Measurements from ENCODE around the gene PRR14.
"Not testable (repeated sequence)": the region's sequence is repeated elsewhere in the genome, so short reads cannot be mapped to it uniquely, and the experiment has no call there.

Gene PRR14

DNA sequence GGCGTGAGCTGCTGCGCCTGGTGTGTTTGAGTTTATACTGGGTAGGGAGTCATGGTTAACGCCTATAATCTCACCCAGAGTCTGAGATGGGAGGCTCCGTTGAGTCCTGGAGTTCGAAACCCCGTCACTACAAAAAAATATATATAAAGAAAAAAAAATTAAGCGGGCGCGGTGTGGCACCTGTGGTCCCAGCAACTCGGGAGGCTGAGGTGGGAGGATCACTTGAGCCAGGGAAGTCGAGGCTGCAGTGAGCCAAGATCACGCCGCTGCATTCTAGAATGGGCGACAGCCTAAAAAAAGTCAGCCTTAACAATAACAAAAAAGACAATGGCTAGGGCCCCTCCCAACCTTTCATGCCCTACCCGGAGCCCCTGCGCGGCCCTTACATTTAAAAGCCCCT, 17.2 kb upstream of the PRR14 start:
- DNase-seq = no peak

DNA sequence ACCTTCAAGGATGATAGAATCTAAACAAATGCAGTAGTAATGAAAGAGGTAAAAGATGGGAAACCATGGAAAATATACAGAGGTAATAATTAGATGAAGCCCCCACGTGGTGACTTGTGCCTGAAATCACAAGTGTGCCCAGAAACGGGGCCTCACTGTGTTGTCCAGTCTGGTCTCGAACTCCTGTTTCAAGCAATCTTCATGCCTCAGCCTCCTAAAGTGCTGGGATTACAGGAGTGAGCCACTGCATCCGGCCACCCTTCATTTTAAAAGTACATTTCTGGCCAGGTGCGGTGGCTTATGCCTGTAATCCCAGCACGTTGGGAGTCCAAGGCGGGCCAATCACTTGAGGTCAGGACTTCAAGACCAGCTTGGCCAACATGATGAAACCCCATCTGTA, 14.2 kb upstream of the PRR14 start:
- DNase-seq = no peak

DNA sequence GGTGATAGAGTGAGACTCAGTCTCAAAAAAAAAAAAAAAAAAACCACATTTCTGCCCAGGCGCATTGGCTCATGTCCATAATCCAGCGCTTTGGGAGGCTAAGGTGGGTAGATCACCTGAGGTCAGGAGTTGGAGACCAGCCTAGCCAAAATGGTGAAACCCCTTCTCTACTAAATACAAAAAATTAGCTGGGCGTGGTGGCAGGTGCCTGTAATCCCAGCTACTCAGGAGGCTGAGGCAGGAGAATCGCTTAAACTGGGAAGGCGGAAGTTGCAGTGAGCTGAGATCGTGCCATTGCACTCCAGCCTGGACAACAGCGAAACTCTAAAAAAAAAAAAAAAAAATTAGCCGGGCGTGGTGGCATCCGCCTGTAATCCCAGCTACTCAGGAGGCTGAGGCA, 13.6 kb upstream of the PRR14 start:
- DNase-seq = not testable (repeated sequence)

DNA sequence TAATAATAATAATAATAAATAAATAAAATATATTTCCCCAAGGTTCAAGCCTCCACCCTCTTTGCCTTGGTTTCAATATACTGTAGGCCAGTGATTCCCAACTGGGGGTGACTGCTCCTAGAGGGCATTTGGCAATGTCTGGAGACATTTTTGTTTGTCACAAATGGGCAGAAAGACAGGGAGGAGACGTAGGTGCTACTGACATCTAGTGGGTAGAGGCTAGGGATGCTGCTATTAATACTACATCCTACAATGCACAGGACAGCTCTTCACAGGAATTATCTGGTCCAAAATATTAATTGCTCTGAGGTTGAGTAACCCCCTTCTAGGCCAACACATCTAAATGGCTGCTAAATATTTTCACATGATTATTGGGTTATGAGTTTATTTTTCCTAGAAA, 12.8 kb upstream of the PRR14 start:
- DNase-seq = peak; percentile 59

DNA sequence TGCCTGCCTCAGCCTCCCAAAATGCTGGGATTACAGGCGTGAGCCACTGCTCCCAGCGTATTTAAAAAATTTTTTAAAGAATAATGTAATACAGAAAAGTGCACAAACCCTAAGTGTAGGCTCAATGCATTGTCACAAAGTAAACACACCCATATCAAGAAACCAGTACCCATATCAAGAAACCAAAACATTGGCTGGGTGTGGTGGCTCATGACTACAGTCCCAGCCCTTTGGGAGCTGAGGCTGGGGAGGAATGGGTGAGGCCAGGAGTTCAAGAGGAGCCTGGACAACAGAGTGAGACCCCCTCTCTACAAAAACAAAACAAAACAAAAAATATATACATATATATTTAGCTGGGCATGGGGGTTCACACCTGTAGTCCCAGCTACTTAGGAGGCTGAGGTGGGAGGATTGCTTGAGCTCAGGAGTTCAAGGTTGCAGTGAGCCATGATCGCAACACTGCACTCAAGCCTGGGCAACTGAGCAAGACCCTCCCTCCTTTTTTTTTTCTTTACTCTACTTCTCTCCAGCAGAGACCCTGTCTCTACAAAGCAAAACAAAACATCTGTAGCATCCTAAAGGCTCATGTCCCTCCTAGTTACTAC, 9.3 kb upstream of the PRR14 start:
- DNase-seq = no peak

DNA sequence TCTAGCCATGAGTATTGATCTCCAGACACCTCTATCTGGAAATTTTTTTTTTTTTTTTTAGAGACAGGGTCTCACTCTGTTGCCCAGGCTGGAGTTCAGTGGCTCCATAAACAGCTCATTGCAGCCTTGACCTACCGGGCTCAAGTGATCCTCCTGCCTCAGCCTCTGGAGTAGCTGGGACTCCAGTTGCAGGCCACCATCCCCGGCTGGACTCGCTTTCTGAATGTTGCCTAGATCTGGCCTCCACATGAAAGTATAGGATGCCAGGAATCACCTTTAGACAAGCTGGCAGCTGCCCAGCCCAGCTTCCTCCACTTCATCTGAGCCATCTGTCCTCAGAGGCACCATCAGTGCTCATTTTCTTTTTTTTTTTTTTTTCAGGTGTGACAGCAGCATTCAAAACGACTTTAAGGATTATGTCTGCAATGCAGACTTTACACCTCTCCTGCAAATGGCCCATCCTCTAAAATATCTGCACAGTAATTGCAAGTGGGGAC, 6.4 kb upstream of the PRR14 start:
- DNase-seq = no peak

DNA sequence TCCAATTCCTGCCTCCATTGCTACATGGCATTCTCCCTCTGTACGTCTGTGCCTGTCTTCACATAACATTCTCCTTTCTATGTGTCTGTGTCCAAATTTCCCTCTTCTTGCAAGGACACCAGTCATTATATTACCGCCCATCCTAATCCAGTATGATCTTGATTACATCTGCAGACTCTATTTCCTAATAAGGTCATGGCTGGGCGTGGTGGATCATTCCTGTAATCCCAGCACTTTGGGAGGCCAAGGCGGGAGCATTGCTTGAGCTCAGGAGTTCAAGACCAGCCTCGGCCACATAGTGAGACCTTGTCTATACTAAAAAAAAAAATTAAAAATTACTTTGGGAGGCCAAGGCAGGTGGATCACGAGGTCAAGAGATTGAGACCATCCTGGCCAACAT, 5.0 kb upstream of the PRR14 start:
- DNase-seq = no peak

DNA sequence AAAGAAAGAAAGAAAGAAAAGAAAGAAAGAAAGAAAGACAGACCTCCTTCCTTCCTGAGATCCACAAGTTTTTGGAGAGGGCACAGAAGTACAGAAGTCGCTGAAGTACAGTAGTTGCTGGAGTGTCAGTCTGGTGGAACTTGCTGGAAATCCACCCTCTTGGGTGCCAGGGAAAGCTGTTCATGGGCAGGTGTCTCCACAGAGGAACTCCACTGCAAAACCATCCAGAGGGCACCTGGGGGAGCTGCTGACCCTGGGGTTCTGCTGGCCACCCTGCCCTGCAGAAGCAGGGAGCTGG, 3.5 kb upstream of the PRR14 start:
- DNase-seq = no peak

DNA sequence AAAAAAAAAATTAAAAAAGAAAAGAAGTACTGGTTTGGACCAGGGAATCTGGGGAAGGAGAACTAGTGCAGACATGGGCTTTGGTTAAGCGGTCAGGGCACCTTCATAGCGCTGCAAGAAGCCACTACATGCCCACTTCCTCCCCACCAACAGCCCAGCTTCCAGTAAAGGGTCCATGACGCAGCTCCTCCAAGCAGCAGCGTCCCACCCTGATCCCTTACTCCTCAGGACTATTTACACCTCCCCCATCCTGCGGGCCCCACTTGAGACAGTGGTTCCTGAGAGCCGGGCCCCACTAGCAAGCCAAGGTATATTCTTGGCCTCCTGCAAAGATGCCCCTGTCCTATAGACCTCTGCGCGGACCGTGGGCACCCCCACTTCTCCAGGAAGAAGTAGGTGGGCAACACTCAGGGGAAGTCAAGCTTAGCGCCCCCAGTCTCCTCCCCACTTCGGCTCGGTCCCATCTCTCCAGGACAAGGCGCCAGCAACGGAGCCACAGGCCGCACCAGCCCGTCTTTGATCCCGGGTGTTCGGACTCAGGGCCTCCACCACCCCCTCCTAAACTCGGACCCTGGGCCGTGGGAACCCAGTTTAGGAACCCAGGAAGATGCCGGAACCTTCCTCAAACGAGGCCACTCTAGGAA, 913 bp upstream of the PRR14 start:
- DNase-seq = peak; percentile 33

DNA sequence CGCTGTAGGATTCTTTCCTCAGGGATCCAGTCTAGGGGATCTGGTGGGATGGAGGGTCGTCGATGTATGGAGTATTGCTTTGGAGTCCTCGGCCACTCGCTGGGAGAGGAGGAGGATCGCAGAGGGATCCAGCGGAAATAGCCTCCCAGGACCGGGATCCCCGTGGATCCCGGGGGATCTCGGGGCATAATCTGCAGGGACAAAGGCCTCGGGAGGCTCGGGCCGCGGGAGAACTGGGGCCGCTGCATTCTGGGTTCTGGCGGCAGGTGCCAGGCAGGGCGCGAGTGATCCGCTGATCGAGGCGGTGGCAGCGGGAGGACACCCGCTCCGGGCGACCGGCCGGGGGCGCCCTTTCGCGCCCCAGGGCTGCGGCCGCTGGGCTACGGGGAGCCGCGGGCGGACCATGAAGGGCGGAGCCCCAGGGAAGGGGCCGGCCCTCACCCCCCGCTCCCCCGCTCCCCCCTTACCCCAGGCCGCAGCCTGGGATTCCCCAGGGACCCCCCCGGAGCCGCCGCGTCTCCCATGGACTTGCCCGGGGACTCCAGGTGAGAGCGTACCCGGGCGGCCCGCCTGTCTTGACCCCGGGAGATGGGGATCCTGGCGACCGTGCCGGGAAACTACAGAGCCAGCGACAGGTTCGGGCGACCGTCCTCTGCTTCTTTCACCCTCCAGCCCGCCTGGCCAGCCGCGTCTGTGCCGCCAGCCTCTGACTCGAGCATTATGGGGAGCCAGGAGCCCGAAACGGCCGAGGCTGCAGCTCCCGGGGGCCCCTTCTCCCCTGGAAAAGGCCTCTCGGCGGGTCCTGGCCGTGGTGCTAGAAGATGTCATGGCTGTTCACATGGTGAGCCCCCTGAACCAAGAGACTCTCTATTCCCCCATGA, 604 bp downstream of the PRR14 start:
- DNase-seq = peak; percentile 87

DNA sequence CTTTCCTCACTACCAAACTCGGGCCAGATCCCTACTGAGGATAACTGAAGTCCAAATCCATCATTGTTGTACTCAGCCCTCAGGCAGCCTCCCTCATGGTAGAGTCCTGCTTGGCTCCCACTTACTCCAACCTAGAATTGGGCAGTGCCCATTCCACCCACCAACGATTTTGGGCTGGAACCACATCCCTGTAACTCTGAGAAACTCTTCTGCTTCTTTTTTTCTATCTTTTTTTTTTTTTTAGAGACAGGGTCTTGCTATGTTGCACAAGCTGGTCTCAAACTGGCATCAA, 1.2 kb downstream of the PRR14 start:
- DNase-seq = no peak

DNA sequence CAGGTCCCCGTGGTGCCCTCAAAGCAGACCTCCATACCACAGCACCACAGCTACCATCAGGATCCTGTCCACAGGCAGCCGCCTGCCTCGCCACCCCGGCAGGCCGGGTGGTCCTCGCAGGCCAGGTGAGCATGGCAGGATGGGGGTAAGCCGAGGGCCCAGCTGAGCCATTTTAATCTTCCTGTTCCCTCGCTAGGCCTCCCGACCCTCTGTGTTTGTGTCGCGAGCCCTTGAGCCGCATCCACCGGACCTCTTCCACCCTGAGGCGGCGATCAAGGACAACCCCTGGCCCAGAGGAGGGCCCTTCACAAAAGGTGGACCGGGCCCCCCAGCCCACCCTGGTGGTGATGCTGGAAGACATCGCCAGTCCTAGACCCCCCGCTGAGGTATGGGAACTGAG, 2.0 kb downstream of the PRR14 start:
- DNase-seq = no peak

DNA sequence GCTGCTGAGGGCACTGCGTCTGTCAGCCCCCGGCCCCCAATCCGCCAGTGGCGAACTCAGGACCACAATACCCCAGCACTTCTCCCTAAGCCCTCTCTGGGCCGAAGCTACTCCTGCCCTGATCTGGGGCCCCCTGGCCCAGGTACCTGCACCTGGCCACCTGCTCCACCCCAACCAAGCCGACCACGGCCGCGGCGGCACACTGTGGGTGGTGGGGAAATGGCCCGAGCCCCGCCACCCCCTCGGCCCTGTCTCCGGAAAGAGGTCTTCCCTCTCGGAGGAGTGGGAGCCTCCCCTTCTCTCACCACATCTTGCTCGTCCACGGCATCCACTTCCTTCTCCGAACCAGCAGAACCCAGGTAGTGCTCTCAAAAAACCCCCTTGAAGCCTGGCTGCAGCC, 4.1 kb downstream of the PRR14 start:
- no peak for DNase-seq

DNA sequence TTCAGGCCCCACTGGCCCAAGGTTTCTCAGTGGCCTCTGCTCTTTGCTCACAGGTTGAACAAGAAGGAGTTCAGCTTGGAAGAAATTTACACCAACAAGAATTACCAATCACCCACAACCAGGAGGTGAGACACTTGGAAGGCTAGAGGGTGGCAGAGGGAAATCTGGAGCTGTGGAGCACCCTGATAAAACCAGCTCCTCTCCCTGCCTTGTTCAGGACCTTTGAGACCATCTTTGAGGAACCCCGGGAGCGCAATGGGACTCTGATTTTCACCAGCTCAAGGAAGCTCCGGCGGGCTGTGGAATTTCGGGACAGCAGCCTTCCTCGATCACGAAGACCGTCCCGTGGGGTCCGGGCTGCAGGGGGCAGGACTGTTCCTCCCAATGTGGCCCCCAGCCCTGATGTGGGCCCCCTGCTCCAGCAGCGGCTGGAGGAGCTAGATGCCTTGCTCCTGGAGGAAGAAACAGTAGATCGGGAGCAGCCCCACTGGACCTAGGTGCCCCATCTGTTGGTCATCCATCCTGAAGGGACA, 5.1 kb downstream of the PRR14 start:
- DNase-seq = no peak

DNA sequence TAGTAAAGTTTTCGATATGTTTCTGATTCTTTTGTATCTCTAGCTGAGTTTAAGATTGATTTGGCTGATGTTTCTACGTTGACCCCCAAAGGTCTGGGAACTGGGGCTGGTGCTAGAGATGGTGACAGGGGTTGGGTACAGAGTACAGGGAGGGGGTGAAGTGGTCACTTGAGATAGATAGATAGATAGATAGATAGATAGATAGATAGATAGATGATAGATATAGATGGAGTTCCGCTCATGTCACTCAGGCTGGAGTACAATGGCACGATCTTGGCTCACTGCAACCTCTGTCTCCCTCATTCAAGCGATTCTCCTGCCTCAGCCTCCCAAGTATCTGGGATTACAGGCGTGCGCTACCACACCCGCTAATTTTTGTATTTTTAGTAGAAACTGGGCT, 5.6 kb downstream of the PRR14 start:
- no peak for DNase-seq

DNA sequence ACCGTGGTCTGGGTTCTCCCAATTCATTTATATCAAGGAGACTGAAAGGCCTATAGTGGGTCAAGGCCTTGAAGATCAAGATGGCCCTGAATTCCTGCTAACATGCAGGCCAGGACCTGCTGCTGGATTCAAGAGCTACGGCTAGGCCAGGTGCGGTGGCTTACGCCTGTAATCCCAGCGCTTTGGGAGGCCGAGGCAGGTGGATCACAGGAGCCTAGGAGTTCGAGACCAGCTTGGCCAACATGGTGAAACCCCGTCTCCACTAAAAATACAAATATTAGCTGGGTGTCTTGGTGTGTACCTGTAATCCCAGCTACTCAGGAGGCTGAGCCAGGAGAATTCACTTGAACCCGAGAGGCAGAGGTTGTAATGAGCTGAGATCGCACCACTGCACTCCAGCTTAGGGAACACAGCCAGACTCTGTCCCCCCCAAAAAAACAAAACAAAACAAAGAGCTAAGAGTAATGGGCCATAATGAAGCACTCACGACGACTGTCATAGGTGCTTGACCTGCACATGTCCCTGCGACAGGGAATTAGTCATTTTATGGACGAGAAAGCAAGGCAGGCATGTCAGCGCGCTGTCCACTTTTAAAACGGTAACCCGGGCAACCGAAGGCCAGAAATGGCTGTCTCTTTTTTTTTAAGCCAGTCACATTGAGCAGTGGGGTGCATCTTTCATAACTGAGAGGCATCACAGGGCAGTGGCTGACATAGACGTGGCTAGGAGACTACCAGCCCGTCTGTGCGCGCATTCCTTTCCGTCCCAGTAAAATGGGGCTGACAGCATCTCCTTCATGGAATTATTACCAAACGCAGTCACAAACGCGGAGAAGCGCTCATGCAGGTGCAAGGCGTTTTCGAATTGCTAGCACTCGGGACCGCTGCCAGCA, 6.5 kb downstream of the PRR14 start:
- DNase-seq = no peak

DNA sequence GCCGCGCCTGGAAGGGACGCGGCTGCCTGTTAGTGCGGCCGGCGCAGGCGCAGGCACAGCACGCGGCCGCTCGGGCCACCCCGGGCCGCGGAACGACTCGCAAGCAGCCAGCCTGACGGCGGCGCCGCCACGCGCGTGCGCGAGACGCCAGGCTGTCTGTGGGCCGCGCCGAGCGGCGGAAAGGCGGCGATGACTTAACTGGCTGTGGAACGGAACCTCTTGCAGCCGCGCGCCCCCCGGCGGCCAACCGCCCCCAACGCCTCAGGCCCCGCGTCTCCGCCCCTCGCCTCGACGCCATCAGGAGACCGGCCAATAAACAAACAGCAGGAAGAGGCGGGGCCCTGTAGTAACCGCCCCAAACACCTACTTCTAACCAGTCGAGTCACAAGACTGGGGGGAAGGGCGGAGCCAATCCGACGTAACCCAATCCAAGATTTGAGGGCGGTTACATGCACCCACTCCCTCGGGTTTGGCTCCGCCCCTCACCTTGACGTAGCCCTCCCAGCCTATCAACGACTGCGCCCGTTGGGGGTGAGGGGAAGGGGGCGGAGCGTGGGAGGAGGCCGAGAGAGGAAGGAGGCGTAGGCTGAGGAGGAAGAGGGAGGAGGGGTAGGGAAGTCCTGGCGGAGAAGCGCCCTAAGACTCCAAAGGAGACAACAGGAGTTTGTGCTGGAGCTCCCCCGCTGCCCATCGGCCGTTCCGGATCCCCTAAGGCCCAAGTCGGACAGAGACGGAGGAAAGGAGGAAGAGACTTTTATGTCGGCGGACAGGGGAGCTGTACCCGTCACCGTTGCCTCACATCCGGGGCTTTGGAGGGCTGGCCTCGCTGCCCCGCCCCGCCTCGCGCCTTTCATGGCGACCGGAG, 7.3 kb downstream of the PRR14 start, which contains the start of gene FBRS:
Gene FBRS (plus strand): TSS at position 566 of the 865 bp plus-strand sequence. CDS start 1,088 bp downstream, outside the sequence.
- peak; percentile 100 for DNase-seq

DNA sequence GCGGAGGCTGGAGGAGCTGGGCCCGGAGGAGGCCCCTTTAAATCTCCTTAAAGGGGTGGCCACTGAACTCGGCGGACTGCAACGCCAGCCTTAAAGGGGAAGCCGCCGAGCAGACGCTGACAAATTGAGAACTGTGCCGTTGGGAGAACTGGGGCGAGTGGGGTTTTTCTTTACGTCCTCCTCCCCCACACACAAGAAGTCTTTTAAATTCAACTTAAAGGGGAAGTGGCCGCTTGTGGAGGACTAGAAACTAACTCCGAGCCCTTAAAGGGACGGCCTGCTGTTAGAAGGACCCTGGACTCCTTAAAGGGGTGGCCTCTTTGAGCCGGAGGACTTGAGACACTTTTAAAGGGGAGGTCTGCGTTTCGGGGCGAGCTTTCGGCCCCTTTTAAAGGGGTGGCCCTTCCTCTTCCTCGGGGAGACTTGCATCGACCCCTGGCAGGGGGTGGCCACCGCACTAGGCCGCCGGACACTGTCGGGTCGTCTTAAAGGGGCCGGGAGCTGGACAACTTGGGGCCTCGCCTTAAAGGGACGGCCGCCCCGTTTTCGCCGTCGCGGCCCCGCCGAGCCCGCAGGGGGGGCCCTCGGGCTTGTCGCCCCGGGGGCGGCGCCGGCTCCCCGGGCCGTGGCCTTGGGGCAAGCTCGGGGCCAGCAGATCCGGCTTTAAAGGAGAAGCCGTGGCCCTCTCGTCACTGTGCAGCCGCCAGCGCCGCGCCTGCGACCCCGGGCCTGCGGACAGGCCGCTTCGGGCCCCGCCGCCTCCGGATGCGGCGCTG, 8.2 kb downstream of the PRR14 start:
- DNase-seq = peak; percentile 97

DNA sequence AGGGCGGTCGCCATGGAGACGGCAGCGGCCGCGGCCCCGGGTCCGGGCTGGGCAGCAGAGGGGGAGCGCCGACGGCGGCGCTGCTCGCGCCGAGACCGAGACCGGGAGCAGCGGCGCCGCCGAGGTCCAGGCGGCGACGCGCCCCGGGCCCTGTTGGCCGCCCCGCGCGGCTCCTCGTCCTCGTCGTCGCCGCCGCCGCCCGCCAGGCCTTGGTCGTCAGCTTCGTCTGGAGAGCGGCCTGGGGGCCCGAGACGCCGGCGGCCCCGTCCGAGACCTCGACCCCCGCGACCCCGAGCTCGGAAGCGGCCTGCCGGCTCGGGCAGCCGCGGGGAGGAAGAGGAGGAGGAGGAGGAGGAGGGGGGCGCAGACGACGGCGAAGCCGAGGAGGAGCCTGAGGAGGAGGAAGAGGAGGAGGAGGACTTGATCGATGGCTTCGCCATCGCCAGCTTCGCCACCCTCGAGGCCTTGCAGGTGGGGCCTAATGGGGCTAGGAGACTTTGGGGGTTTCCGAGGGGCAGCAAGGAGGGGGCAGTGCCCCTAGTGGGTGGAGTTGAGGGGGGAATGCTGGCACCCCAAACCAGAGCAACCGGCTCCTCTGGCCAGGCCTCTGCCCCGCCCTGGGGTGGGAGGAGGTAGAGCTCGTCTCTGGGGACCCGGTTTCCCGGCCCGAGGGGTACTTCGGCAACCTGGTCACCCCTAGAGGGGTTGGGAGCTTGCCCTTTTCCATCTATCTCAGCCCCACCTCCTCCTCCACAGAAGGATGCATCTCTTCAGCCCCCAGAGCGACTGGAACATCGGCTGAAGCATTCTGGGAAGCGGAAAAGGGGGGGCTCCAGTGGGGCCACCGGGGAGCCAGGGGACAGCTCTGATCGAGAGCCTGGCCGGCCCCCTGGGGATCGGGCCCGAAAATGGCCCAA, 9.0 kb downstream of the PRR14 start:
- peak; percentile 79 for DNase-seq

All from CD4-positive, alpha-beta T cell treated with Interleukin-12 subunit alpha and Interleukin-12 subunit beta, for 1 hour (primary cell).